ENCODE data around the gene EDRF1. TPM values are rescaled to one million over a fixed set of nuclear protein-coding genes. Genes with fewer than 3 reads are reported as not detected.
"Not testable (repeated sequence)": the region's sequence is repeated elsewhere in the genome, so short reads cannot be mapped to it uniquely, and the experiment has no call there.

EDRF1 gene
- total and polyA plus RNA-seq, 2 of the 13 experiments (the other 11 are each of a cell fraction or from before 2014, with no cell fraction given) = 16.9 to 26.7 TPM

- 96% methylated on average over 4 of the region's 4 CpGs for WGBS (ENCODE audit: low lambda C conversion rate)
- H3K27me3 ChIP-seq (ENCODE audit: control insufficient read depth in 1 of 2, insufficient read depth in 2 of 2, low read length in 2 of 2); H4K20me1 ChIP-seq (ENCODE audit: insufficient read depth, low read length); H3K9me3 ChIP-seq (ENCODE audit: low read length); intact Hi-C loops (cut with micrococcal nuclease; ENCODE audit: unreplicated experiment); H3K4me2 ChIP-seq (ENCODE audit: low read depth, low read length); CTCF ChIA-PET (ENCODE audit: low intra/inter-chr PET ratio, low total read pairs); H3K9ac ChIP-seq (ENCODE audit: insufficient read depth, low read depth, low read length); H3K4me3 ChIP-seq (replicated peaks in 1 of 3; ENCODE audit: insufficient read depth in 1 of 3, low read depth in 2 of 3, low read length in 3 of 3); POLR2A ChIA-PET; DNase-seq (ENCODE audit: low spot score); H2AFZ ChIP-seq (ENCODE audit: low read length); H3K36me3 ChIP-seq (replicated peaks in 1 of 2; ENCODE audit: control insufficient read depth in 1 of 2, insufficient read depth in 2 of 2, low read length in 2 of 2); FAIRE-seq; ATAC-seq; H3K79me2 ChIP-seq (ENCODE audit: insufficient read depth, low read length); BruUV-seq (replicated peaks); in situ Hi-C loops (cut with HindIII; ENCODE audit: extremely low pct_ligation_motif_present, low pct_unique_long_range_greater_than_20kb); H3K27ac ChIP-seq (ENCODE audit: extremely low read length, insufficient read depth, low read length): not testable (repeated sequence)
- H3K4me1 ChIP-seq (ENCODE audit: insufficient read depth, low read length) = peaks cover 14% of the 10 kb centered on the region; the same call in 1 of the 2 replicates
Measured at GRCh38 chr10:125714728-125715127, 4.8 kb upstream of the EDRF1 start.

- H3K27me3 ChIP-seq (ENCODE audit: control insufficient read depth in 1 of 2, insufficient read depth in 2 of 2, low read length in 2 of 2) = no peaks in the 10 kb centered on the region; a peak in 1 of 5 replicates
- peaks cover 19% of the 10 kb centered on the region for H3K79me2 ChIP-seq (ENCODE audit: insufficient read depth, low read length)
- H3K9me3 ChIP-seq (ENCODE audit: low read length) = no peaks in the 10 kb centered on the region
- H3K4me2 ChIP-seq (ENCODE audit: low read depth, low read length) = peak overlapping the region; percentile 53
- in situ Hi-C loops (cut with HindIII; ENCODE audit: extremely low pct_ligation_motif_present, low pct_unique_long_range_greater_than_20kb) (no loop called here), intact Hi-C loops (cut with micrococcal nuclease; ENCODE audit: unreplicated experiment) (no loop called here)
- BruUV-seq (replicated peaks) = TSS peak; percentile 62
- no peak for FAIRE-seq
- H3K36me3 ChIP-seq (replicated peaks in 1 of 2; ENCODE audit: control insufficient read depth in 1 of 2, insufficient read depth in 2 of 2, low read length in 2 of 2) = peaks cover 2 to 35% of the 10 kb centered on the region in 2 experiments
- peak; percentile 11 for ATAC-seq
- ChIA-PET POLR2A (interaction anchor here (0.7 to 1.0 kb wide), 3 partner anchors 12 to 60 kb away, joined by 3 to 11 read pairs (median 4); no protein-coding TSS in a partner anchor), CTCF (ENCODE audit: low intra/inter-chr PET ratio, low total read pairs) (no interaction called here)
- DNase-seq (ENCODE audit: low spot score) = peak; percentile 7
- WGBS (ENCODE audit: low lambda C conversion rate) = under 1% methylated on average over 15 of the region's 15 CpGs
- peak overlapping the region; percentile 29 for H2AFZ ChIP-seq (ENCODE audit: low read length)
- H4K20me1 ChIP-seq (ENCODE audit: insufficient read depth, low read length) = no peaks in the 10 kb centered on the region
- peak overlapping the region; percentile 90 for H3K9ac ChIP-seq (ENCODE audit: insufficient read depth, low read depth, low read length)
- peak overlapping the region; percentile 76 to 92 (median 87) for H3K4me3 ChIP-seq (replicated peaks in 1 of 3; ENCODE audit: insufficient read depth in 1 of 3, low read depth in 2 of 3, low read length in 3 of 3)
- peak overlapping the region; percentile 77 for H3K27ac ChIP-seq (ENCODE audit: extremely low read length, insufficient read depth, low read length)
- H3K4me1 ChIP-seq (ENCODE audit: insufficient read depth, low read length) = peaks cover 25% of the 10 kb centered on the region
- TF ChIP-seq STAT6 (CRISPR knock-in tag; IDR thresholded peaks at IDR 0.05; ENCODE audit: borderline replicate concordance) (0 out of 2 replicates have a peak, but pooled peaks have one; percentile 55), ZNF317 (CRISPR knock-in tag; IDR thresholded peaks at IDR 0.05) (0 out of 2 replicates have a peak, but pooled peaks have one; percentile 2), THAP9 (CRISPR knock-in tag; IDR thresholded peaks at IDR 0.05; ENCODE audit: borderline replicate concordance) (peak; percentile 97), ZNF607 (CRISPR knock-in tag; IDR thresholded peaks at IDR 0.05; ENCODE audit: borderline replicate concordance) (0 out of 2 replicates have a peak, but pooled peaks have one; percentile 2), KDM5A (IDR thresholded peaks at IDR 0.05; ENCODE audit: borderline replicate concordance, low read length) (peak; percentile 53; the same call in 1 of the 2 replicates), KLF16 (CRISPR knock-in tag; IDR thresholded peaks at IDR 0.05) (no peak), SMARCC2 (IDR thresholded peaks at IDR 0.05) (no peak), HNF4G (IDR thresholded peaks at IDR 0.05; ENCODE audit: borderline replicate concordance, low read depth, low read length) (no peak), HNF4G (CRISPR knock-in tag; IDR thresholded peaks at IDR 0.05; ENCODE audit: borderline replicate concordance, low read depth) (no peak), TEAD3 (CRISPR knock-in tag; optimal IDR thresholded peaks at IDR 0.05; ENCODE audit: borderline replicate concordance) (no peak), SMAD3 (CRISPR knock-in tag; IDR thresholded peaks at IDR 0.05) (no peak)
Measured at GRCh38 chr10:125720002-125720382, 483 bp downstream of the EDRF1 start.

Data from HepG2 (cell line).